K562 (cell line): ENCODE data around the gene SP4. TPM values are rescaled to one million over a fixed set of nuclear protein-coding genes. Genes with fewer than 3 reads are reported as not detected.
A peak's percentile ranks its signal among the peaks of the same experiment; 100 is the strongest.

ENCODE experiments used
- CAMTA2 ChIP-seq: fragments of 250-450 bp; sonication (Bioruptor Pico); conservative IDR thresholded peaks from 2 replicates; pipeline ENCODE4 v1.5.1; 2022
- CEBPZ ChIP-seq: fragments of 150-350 bp; IDR thresholded peaks from 2 replicates; pipeline ENCODE4 v1.6.1; 2014; ENCODE audit warnings: low read depth, mild to moderate bottlenecking, low read length, borderline replicate concordance
- GMEB1 ChIP-seq: fragments of 250-450 bp; sonication (Bioruptor Pico); IDR thresholded peaks from 2 replicates; pipeline ENCODE4 v1.4.0; 2020; ENCODE audit warnings: mild to moderate bottlenecking
- HNRNPUL1 ChIP-seq: fragments of 200-400 bp; formaldehyde crosslinking; IDR thresholded peaks from 2 replicates; pipeline ENCODE4 v1.6.1; 2017; ENCODE audit warnings: low read length
- MBD1 ChIP-seq: fragments of 250-450 bp; sonication (Bioruptor Pico); IDR thresholded peaks from 2 replicates; pipeline ENCODE4 v1.8.0; 2022; ENCODE audit warnings: inconsistent platforms
- MED1 ChIP-seq: sonication (generic); formaldehyde crosslinking; IDR thresholded peaks from 2 replicates; pipeline ENCODE4 v1.8.1; 2023; ENCODE audit warnings: missing genetic modification reagents, borderline replicate concordance
- MYC ChIP-seq, 2 experiments: fragments of 250-450 bp in 1 of 2; sonication (Bioruptor Pico) in 1 of 2; IDR thresholded peaks; 2 replicates each; pipeline versions ENCODE4 v1.5.1 to v1.6.1; 2012 to 2021; ENCODE audit warnings: low read depth in 2 of 2, borderline replicate concordance in 1 of 2, improper control_type of control experiment in 1 of 2, low read length in 1 of 2, mild to moderate bottlenecking in 1 of 2, moderate library complexity in 1 of 2
- NR1H2 ChIP-seq: sonication (generic); formaldehyde crosslinking; IDR thresholded peaks from 2 replicates; pipeline ENCODE4 v1.4.0; 2020; ENCODE audit warnings: mild to moderate bottlenecking, missing genetic modification reagents
- PTTG1 ChIP-seq: fragments of 450-650 bp; IDR thresholded peaks from 2 replicates; pipeline ENCODE4 v1.6.1; 2016; ENCODE audit warnings: low read depth, mild to moderate bottlenecking, missing genetic modification characterization, missing compliant biosample characterization
- SRSF3 ChIP-seq: fragments of 200-400 bp; formaldehyde crosslinking; IDR thresholded peaks from 2 replicates; pipeline ENCODE4 v1.6.1; 2016; ENCODE audit warnings: mild to moderate bottlenecking, low read length, moderate library complexity; ENCODE audit not compliant: insufficient read depth
- TBP ChIP-seq: optimal IDR thresholded peaks from 2 replicates; pipeline ENCODE3; 2011; ENCODE audit warnings: low read depth, low read length, improper control_type of control experiment
- TFAP4 ChIP-seq: sonication (generic); formaldehyde crosslinking; IDR thresholded peaks from 2 replicates; pipeline ENCODE4 v1.8.0; 2022; ENCODE audit warnings: missing genetic modification reagents, mild to moderate bottlenecking, moderate library complexity, borderline replicate concordance
- ZKSCAN1 ChIP-seq: fragments of 150-350 bp; IDR thresholded peaks from 2 replicates; pipeline ENCODE4 v1.6.1; 2016; ENCODE audit warnings: low read depth, low read length
- ZNF212 ChIP-seq: fragments of 450-650 bp; formaldehyde crosslinking; IDR thresholded peaks from 2 replicates; pipeline ENCODE4 v1.4.0; 2020; ENCODE audit warnings: mild to moderate bottlenecking
- ZNF655 ChIP-seq: fragments of 250-450 bp; sonication (Bioruptor Pico); IDR thresholded peaks from 2 replicates; pipeline ENCODE4 v1.5.0; 2021
- ZNF780A ChIP-seq: fragments of 250-450 bp; sonication (Bioruptor Pico); IDR thresholded peaks from 2 replicates; pipeline ENCODE4 v1.5.0; 2021; ENCODE audit warnings: mild to moderate bottlenecking
- polyA plus RNA-seq, 8 experiments: library from polyadenylated mRNA; depleted of rRNA in 4 of 8; stranded (reverse) in 5 of 8; unstranded in 3 of 8; fragments of >200 nt; fragmentation: Nextera tagmentation in 2 of 8; fragmentation: Illumina TruSeq in 1 of 8; extraction: Ambion mirVana in 2 of 8; extraction: Trizol in 1 of 8; gene quantifications; 2 replicates each; pipeline versions ENCODE4 v1.2.1 to v1.2.3, GENCODE V29; 2011 to 2014; ENCODE audit warnings: inconsistent platforms in 1 of 8, missing spikeins in 1 of 8
- total RNA-seq, 7 experiments: library from RNA; depleted of rRNA in 6 of 7; stranded (reverse); fragments of >200 nt in 6 of 7; fragmentation: Illumina TruSeq in 2 of 7; extraction: Trizol in 2 of 7; gene quantifications; 2 replicates each; pipeline versions ENCODE4 v1.2.1 to v1.2.3, GENCODE V29; 2011 to 2021; ENCODE audit warnings: low replicate concordance in 1 of 7

Gene SP4
- total and polyA plus RNA-seq, 9 of the 15 experiments (the other 6 are each of a cell fraction or from before 2014, with no cell fraction given), result 2.4 to 9.4 (median 4.5) TPM

- TF ChIP-seq TBP (peak; percentile 73), MED1 (CRISPR knock-in tag) (no peak), CAMTA2 (CRISPR knock-in tag) (peak; percentile 92; the same call in 1 of the 2 replicates), HNRNPUL1 (no peak), ZKSCAN1 (no peak; the same call in 1 of the 2 replicates), ZNF780A (no peak), CEBPZ (no peak), MBD1 (no peak), ZNF212 (CRISPR knock-in tag) (no peak), PTTG1 (tag) (no peak), ZNF655 (CRISPR knock-in tag) (no peak), MYC (IDR thresholded peaks at IDR 0.05; ENCODE audit: low read depth, low read length) (peak; percentile 66), MYC (CRISPR knock-in tag; IDR thresholded peaks at IDR 0.05; ENCODE audit: borderline replicate concordance, low read depth) (0 out of 2 replicates have a peak, but pooled peaks have one; percentile 70), TFAP4 (CRISPR knock-in tag) (peak; percentile 76), NR1H2 (CRISPR knock-in tag) (no peak), GMEB1 (CRISPR knock-in tag) (no peak), SRSF3 (no peak)
Measured at GRCh38 chr7:21427182-21427870, 557 bp upstream of the SP4 start (continued).
